DND-41 (cell line): Measurements from ENCODE around the gene PDE1C.

Source experiments
- ATAC-seq: fragments of 200-7000 bp; cut with Tn5 transposase; 3 replicates; pipeline ENCODE4 v1.9.1; 2021; ENCODE audit warnings: low read depth; ENCODE audit not compliant: insufficient read depth
- DNase-seq: peaks from one replicate; pipeline ENCODE4 v3.0.0-alpha.2; 2020
- H2AFZ ChIP-seq: 2 replicates; pipeline ENCODE4 v1.6.0; 2012; ENCODE audit warnings: low read depth, low read length
- H3K27ac ChIP-seq: 2 replicates; pipeline ENCODE4 v1.5.1; 2012; ENCODE audit warnings: low read length, inconsistent platforms
- H3K27me3 ChIP-seq: fragments of 200-600 bp; sonication (generic); 2 replicates; pipeline ENCODE4 v1.6.0; 2012; ENCODE audit warnings: low read length, mild to moderate bottlenecking, inconsistent platforms; ENCODE audit not compliant: insufficient read depth, poor library complexity
- H3K36me3 ChIP-seq: 2 replicates; pipeline ENCODE4 v1.5.1; 2012; ENCODE audit warnings: low read length, inconsistent platforms; ENCODE audit not compliant: insufficient read depth
- H3K4me1 ChIP-seq: 2 replicates; pipeline ENCODE4 v1.5.1; 2012; ENCODE audit warnings: mild to moderate bottlenecking, low read length; ENCODE audit not compliant: insufficient read depth
- H3K4me2 ChIP-seq: 2 replicates; pipeline ENCODE4 v1.6.0; 2012; ENCODE audit warnings: mild to moderate bottlenecking, moderate library complexity, low read length, inconsistent platforms; ENCODE audit not compliant: insufficient read depth
- H3K4me3 ChIP-seq, 2 experiments: fragments of 200-600 bp in 1 of 2; shearing (Covaris generic) in 1 of 2; 2 replicates each; pipeline ENCODE4 v1.5.1; 2012 to 2016; ENCODE audit warnings: inconsistent platforms in 2 of 2, low read length in 2 of 2, mild to moderate bottlenecking in 2 of 2, low read depth in 1 of 2, moderate library complexity in 1 of 2
- H3K79me2 ChIP-seq: 2 replicates; pipeline ENCODE4 v1.6.0; 2012; ENCODE audit warnings: low read length, inconsistent platforms; ENCODE audit not compliant: insufficient read depth
- H3K9ac ChIP-seq: 2 replicates; pipeline ENCODE4 v1.6.0; 2012; ENCODE audit warnings: low read depth, mild to moderate bottlenecking, inconsistent platforms, low read length, moderate library complexity
- H3K9me3 ChIP-seq: 2 replicates; pipeline ENCODE4 v1.5.1; 2012; ENCODE audit warnings: low read length, moderate library complexity, mild to moderate bottlenecking, inconsistent platforms; ENCODE audit not compliant: insufficient read depth, severe bottlenecking
- H4K20me1 ChIP-seq: 2 replicates; pipeline ENCODE4 v1.6.0; 2012; ENCODE audit warnings: low read length; ENCODE audit not compliant: insufficient read depth
- CTCF ChIP-seq: IDR thresholded peaks from 2 replicates; pipeline ENCODE4 v1.5.1; 2012; ENCODE audit warnings: borderline replicate concordance, low read length, moderate library complexity, mild to moderate bottlenecking; ENCODE audit not compliant: poor library complexity, severe bottlenecking; ENCODE audit errors: extremely low read depth
- EZH2 ChIP-seq: IDR thresholded peaks from 3 replicates; pipeline ENCODE4 v1.6.1; 2012; ENCODE audit warnings: borderline replicate concordance, low read depth, mild to moderate bottlenecking, moderate library complexity, low read length, inconsistent platforms; ENCODE audit not compliant: severe bottlenecking

Gene PDE1C

GRCh38 chr7:31940167-31940566, 130.0 kb downstream of the PDE1C start:
- no peak overlapping the region for H3K4me3 ChIP-seq
- H2AFZ ChIP-seq: no peak overlapping the region
- no peaks in the 10 kb centered on the region for H3K27me3 ChIP-seq
- TF ChIP-seq EZH2: no peak
- TF ChIP-seq CTCF: no peak
- no peaks in the 10 kb centered on the region for H3K79me2 ChIP-seq
- no peaks in the 10 kb centered on the region for H3K9me3 ChIP-seq
- no peak overlapping the region for H3K27ac ChIP-seq
- no peak overlapping the region for H3K9ac ChIP-seq
- no peaks in the 10 kb centered on the region for H4K20me1 ChIP-seq
- no peaks in the 10 kb centered on the region for H3K36me3 ChIP-seq
- no peak overlapping the region for H3K4me2 ChIP-seq
- no peak for ATAC-seq
- DNase-seq: no peak
- no peaks in the 10 kb centered on the region for H3K4me1 ChIP-seq

- H2AFZ ChIP-seq: no peak overlapping the region
- no peak overlapping the region for H3K4me3 ChIP-seq
- H4K20me1 ChIP-seq: no peaks in the 10 kb centered on the region
- TF ChIP-seq CTCF: no peak
- no peak for TF ChIP-seq EZH2
- no peaks in the 10 kb centered on the region for H3K4me1 ChIP-seq
- H3K9me3 ChIP-seq: no peaks in the 10 kb centered on the region
- no peak for ATAC-seq
- no peak overlapping the region for H3K9ac ChIP-seq
- no peaks in the 10 kb centered on the region for H3K36me3 ChIP-seq
- no peaks in the 10 kb centered on the region for H3K79me2 ChIP-seq
- no peak for DNase-seq
- H3K27me3 ChIP-seq: no peaks in the 10 kb centered on the region
- no peak overlapping the region for H3K4me2 ChIP-seq
- no peak overlapping the region for H3K27ac ChIP-seq
Observed at GRCh38 chr7:31939076-31939475, 131.1 kb downstream of the PDE1C start.

GRCh38 chr7:31938650-31939049, 131.6 kb downstream of the PDE1C start:
- Histone ChIP-seq H3K27ac (no peak overlapping the region), H2AFZ (no peak overlapping the region), H3K27me3 (no peaks in the 10 kb centered on the region), H3K4me2 (no peak overlapping the region), H4K20me1 (no peaks in the 10 kb centered on the region), H3K9ac (no peak overlapping the region), H3K9me3 (no peaks in the 10 kb centered on the region), H3K4me3 (no peak overlapping the region), H3K4me1 (no peaks in the 10 kb centered on the region), H3K79me2 (no peaks in the 10 kb centered on the region), H3K36me3 (no peaks in the 10 kb centered on the region)
- DNase-seq: no peak
- ATAC-seq: no peak
- TF ChIP-seq EZH2 (no peak), CTCF (no peak)

GRCh38 chr7:31937982-31938381, 132.2 kb downstream of the PDE1C start:
- H3K4me3 ChIP-seq: no peak overlapping the region
- H3K4me2 ChIP-seq: no peak overlapping the region
- no peaks in the 10 kb centered on the region for H4K20me1 ChIP-seq
- H3K27me3 ChIP-seq: no peaks in the 10 kb centered on the region
- no peak for TF ChIP-seq CTCF
- no peak for TF ChIP-seq EZH2
- no peak overlapping the region for H3K9ac ChIP-seq
- DNase-seq: no peak
- H3K36me3 ChIP-seq: no peaks in the 10 kb centered on the region
- no peak for ATAC-seq
- H3K79me2 ChIP-seq: no peaks in the 10 kb centered on the region
- no peaks in the 10 kb centered on the region for H3K9me3 ChIP-seq
- no peaks in the 10 kb centered on the region for H3K4me1 ChIP-seq
- no peak overlapping the region for H2AFZ ChIP-seq
- no peak overlapping the region for H3K27ac ChIP-seq
